RWPE1 (cell line): Measurements from ENCODE around the gene CD247.

ENCODE experiments used
- CTCF ChIA-PET: fragments of 350-600 bp; sonication (Branson Sonifier 250); formaldehyde crosslinking; extraction: SDS; loops from one replicate; lab custom pipeline; 2021; lab: Yijun Ruan, JAX
- POLR2A ChIA-PET: fragments of 400-600 bp; formaldehyde crosslinking; extraction: SDS; loops from one replicate; lab custom pipeline; 2020; ENCODE audit warnings: antibody characterized with exemption; ENCODE audit not compliant: low non-redundant PET; lab: Yijun Ruan, JAX
- DNase-seq: peaks from one replicate; pipeline ENCODE4 v3.0.0; 2012; ENCODE audit warnings: low spot score
- H3K27ac ChIP-seq: fragments of 450-650 bp; 2 replicates; pipeline ENCODE4 v1.5.1; 2017
- CTCF ChIP-seq: fragments of 450-650 bp; conservative IDR thresholded peaks from 2 replicates; pipeline ENCODE4 v1.5.1; 2017; ENCODE audit warnings: low read depth, mild to moderate bottlenecking

Gene CD247

GRCh38 chr1:167512046-167512654 lies 6.2 kb downstream of the CD247 start:
- DNase-seq: no peak
- POLR2A ChIA-PET: no interaction called here
- TF ChIP-seq CTCF: no peak
- H3K27ac ChIP-seq: no peak overlapping the region
- CTCF ChIA-PET: no interaction called here

- no peak for DNase-seq
- TF ChIP-seq CTCF: no peak
- POLR2A ChIA-PET: no interaction called here
- no peak overlapping the region for H3K27ac ChIP-seq
- CTCF ChIA-PET: no interaction called here
Measured at GRCh38 chr1:167511374-167511986, 6.8 kb downstream of the CD247 start.

- no peak overlapping the region for H3K27ac ChIP-seq
- no peak for TF ChIP-seq CTCF
- CTCF ChIA-PET: no interaction called here
- no peak for DNase-seq
- POLR2A ChIA-PET: no interaction called here
Measured at GRCh38 chr1:167510881-167511280, 7.4 kb downstream of the CD247 start.

GRCh38 chr1:167510244-167510643 lies 8.1 kb downstream of the CD247 start:
- CTCF ChIA-PET: no interaction called here

GRCh38 chr1:167509587-167509986 lies 8.7 kb downstream of the CD247 start:
- ChIA-PET CTCF (no interaction called here), POLR2A (no interaction called here)
- H3K27ac ChIP-seq: no peak overlapping the region
- no peak for DNase-seq
- no peak for TF ChIP-seq CTCF

More at GRCh38 chr1:167510244-167510643, 8.1 kb downstream of the CD247 start:
- no peak for TF ChIP-seq CTCF
- DNase-seq: no peak
- POLR2A ChIA-PET: no interaction called here
- H3K27ac ChIP-seq: no peak overlapping the region

- no peak for DNase-seq
- TF ChIP-seq CTCF: no peak
- H3K27ac ChIP-seq: no peak overlapping the region
- ChIA-PET CTCF (interaction anchor here (0.6 to 0.7 kb wide), 3 partner anchors 724 to 1401 kb away, joined by 3 to 6 read pairs (median 3); no protein-coding TSS in a partner anchor), POLR2A (no interaction called here)
Measured at GRCh38 chr1:167507719-167508118, 10.6 kb downstream of the CD247 start.
